Measurements from ENCODE around the gene CDC25B. TPM values are rescaled to one million over a fixed set of nuclear protein-coding genes. Genes with fewer than 3 reads are reported as not detected.

The CDC25B gene
- total and polyA plus RNA-seq, 2 of the 13 experiments (the other 11 are each of a cell fraction or from before 2014, with no cell fraction given): 14.5 to 19.4 TPM

GRCh38 chr20:3797592-3798372 lies 1.7 kb downstream of the CDC25B start (continued):
- TF ChIP-seq JDP2 (CRISPR knock-in tag; IDR thresholded peaks at IDR 0.05; ENCODE audit: borderline replicate concordance): no peak
- TF ChIP-seq, protein P1, sequence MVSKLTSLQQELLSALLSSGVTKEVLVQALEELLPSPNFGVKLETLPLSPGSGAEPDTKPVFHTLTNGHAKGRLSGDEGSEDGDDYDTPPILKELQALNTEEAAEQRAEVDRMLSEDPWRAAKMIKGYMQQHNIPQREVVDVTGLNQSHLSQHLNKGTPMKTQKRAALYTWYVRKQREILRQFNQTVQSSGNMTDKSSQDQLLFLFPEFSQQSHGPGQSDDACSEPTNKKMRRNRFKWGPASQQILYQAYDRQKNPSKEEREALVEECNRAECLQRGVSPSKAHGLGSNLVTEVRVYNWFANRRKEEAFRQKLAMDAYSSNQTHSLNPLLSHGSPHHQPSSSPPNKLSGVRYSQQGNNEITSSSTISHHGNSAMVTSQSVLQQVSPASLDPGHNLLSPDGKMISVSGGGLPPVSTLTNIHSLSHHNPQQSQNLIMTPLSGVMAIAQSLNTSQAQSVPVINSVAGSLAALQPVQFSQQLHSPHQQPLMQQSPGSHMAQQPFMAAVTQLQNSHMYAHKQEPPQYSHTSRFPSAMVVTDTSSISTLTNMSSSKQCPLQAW (CRISPR knock-in tag; IDR thresholded peaks at IDR 0.05): no peak
- 0 out of 2 replicates have a peak, but pooled peaks have one; percentile 40 for TF ChIP-seq ZNF563 (CRISPR knock-in tag; IDR thresholded peaks at IDR 0.05)
- TF ChIP-seq ZNF800 (CRISPR knock-in tag; IDR thresholded peaks at IDR 0.05): no peak
- no peak for TF ChIP-seq ZKSCAN5 (CRISPR knock-in tag; IDR thresholded peaks at IDR 0.05)
- TF ChIP-seq, protein P2, sequence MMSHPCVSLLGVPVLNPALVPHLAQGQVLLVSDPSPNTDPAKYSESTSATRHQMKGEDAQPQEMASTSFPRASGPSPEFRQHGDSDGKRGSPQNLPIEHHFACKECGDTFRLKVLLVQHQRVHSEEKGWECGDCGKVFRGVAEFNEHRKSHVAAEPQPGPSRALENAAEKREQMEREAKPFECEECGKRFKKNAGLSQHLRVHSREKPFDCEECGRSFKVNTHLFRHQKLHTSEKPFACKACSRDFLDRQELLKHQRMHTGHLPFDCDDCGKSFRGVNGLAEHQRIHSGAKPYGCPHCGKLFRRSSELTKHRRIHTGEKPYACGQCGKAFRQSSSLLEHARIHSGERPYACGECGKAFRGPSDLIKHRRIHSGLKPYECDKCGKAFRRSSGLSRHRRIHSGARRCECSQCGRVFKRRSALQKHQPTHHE (CRISPR knock-in tag; IDR thresholded peaks at IDR 0.05; ENCODE audit: borderline replicate concordance): no peak
- TF ChIP-seq, protein P3, sequence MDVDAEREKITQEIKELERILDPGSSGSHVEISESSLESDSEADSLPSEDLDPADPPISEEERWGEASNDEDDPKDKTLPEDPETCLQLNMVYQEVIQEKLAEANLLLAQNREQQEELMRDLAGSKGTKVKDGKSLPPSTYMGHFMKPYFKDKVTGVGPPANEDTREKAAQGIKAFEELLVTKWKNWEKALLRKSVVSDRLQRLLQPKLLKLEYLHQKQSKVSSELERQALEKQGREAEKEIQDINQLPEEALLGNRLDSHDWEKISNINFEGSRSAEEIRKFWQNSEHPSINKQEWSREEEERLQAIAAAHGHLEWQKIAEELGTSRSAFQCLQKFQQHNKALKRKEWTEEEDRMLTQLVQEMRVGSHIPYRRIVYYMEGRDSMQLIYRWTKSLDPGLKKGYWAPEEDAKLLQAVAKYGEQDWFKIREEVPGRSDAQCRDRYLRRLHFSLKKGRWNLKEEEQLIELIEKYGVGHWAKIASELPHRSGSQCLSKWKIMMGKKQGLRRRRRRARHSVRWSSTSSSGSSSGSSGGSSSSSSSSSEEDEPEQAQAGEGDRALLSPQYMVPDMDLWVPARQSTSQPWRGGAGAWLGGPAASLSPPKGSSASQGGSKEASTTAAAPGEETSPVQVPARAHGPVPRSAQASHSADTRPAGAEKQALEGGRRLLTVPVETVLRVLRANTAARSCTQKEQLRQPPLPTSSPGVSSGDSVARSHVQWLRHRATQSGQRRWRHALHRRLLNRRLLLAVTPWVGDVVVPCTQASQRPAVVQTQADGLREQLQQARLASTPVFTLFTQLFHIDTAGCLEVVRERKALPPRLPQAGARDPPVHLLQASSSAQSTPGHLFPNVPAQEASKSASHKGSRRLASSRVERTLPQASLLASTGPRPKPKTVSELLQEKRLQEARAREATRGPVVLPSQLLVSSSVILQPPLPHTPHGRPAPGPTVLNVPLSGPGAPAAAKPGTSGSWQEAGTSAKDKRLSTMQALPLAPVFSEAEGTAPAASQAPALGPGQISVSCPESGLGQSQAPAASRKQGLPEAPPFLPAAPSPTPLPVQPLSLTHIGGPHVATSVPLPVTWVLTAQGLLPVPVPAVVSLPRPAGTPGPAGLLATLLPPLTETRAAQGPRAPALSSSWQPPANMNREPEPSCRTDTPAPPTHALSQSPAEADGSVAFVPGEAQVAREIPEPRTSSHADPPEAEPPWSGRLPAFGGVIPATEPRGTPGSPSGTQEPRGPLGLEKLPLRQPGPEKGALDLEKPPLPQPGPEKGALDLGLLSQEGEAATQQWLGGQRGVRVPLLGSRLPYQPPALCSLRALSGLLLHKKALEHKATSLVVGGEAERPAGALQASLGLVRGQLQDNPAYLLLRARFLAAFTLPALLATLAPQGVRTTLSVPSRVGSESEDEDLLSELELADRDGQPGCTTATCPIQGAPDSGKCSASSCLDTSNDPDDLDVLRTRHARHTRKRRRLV (CRISPR knock-in tag; IDR thresholded peaks at IDR 0.05): no peak
- TF ChIP-seq FOXC1 (CRISPR knock-in tag; IDR thresholded peaks at IDR 0.05; ENCODE audit: borderline replicate concordance): no peak
- TF ChIP-seq ZNF83 (CRISPR knock-in tag; IDR thresholded peaks at IDR 0.05; ENCODE audit: borderline replicate concordance): no peak
- TF ChIP-seq, protein P4, sequence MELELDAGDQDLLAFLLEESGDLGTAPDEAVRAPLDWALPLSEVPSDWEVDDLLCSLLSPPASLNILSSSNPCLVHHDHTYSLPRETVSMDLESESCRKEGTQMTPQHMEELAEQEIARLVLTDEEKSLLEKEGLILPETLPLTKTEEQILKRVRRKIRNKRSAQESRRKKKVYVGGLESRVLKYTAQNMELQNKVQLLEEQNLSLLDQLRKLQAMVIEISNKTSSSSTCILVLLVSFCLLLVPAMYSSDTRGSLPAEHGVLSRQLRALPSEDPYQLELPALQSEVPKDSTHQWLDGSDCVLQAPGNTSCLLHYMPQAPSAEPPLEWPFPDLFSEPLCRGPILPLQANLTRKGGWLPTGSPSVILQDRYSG (CRISPR knock-in tag; IDR thresholded peaks at IDR 0.05): no peak
- no peak for TF ChIP-seq CREBL2 (CRISPR knock-in tag; IDR thresholded peaks at IDR 0.05; ENCODE audit: borderline replicate concordance)
- no peak for TF ChIP-seq SRF (IDR thresholded peaks at IDR 0.05; ENCODE audit: low read depth, low read length)
- no peak for TF ChIP-seq TIGD3 (CRISPR knock-in tag; IDR thresholded peaks at IDR 0.05; ENCODE audit: borderline replicate concordance)
- TF ChIP-seq NFATC3 (CRISPR knock-in tag; IDR thresholded peaks at IDR 0.05): no peak

Measured in HepG2 (cell line).